ENCODE data around the gene SLC5A10.

DNA sequence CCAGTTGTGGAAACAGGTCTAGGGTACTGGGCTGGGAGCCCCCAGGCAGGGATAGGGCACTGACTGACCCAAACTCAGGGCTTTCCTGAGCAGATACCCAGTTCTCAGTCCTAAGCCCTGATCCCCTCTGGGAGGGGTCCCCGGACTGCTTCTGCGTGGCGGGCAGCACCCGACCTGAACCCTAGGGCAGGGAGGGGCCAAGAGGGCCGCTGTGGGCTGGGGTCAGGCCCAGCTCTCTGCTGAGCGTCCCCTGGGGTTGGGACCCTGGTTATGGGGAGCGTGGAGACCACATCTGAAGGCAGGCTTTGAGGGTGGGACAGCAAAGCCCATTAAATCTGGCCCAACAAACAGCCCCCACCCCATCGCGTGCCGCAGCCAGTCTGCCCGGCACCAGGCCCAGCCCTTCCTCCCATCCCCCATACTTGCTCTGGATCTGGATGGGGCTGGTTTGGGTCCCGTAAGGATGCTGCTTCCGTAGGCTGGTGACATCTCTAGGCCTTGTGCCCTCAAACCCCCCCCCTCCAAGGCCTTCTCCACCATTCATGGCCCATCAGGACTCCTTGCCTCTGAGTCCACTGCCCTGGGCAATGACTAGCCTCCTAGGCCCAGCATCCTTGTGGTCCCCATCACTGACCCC, 53.3 kb downstream of the SLC5A10 start:
- no peak for TF ChIP-seq EZH2 (IDR thresholded peaks at IDR 0.05; ENCODE audit: low read depth, unreplicated experiment)
- TF ChIP-seq, protein P1, sequence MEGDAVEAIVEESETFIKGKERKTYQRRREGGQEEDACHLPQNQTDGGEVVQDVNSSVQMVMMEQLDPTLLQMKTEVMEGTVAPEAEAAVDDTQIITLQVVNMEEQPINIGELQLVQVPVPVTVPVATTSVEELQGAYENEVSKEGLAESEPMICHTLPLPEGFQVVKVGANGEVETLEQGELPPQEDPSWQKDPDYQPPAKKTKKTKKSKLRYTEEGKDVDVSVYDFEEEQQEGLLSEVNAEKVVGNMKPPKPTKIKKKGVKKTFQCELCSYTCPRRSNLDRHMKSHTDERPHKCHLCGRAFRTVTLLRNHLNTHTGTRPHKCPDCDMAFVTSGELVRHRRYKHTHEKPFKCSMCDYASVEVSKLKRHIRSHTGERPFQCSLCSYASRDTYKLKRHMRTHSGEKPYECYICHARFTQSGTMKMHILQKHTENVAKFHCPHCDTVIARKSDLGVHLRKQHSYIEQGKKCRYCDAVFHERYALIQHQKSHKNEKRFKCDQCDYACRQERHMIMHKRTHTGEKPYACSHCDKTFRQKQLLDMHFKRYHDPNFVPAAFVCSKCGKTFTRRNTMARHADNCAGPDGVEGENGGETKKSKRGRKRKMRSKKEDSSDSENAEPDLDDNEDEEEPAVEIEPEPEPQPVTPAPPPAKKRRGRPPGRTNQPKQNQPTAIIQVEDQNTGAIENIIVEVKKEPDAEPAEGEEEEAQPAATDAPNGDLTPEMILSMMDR (conservative IDR thresholded peaks at IDR 0.05; ENCODE audit: low read depth in 2 of 2): no peak
- no peak for TF ChIP-seq CREB1 (CRISPR knock-in tag; IDR thresholded peaks at IDR 0.05; ENCODE audit: low read depth)
- TF ChIP-seq ZNF114 (CRISPR knock-in tag; IDR thresholded peaks at IDR 0.05): no peak

All from GM23338 (cell line).